Nephron progenitor cell (in vitro differentiated cells): ENCODE data around the gene OSBPL2.

Experiments used
- DNase-seq: peaks from one replicate; pipeline ENCODE4 v3.0.0; 2021
- H3K27ac Mint-ChIP-seq: 2 replicates; pipeline ENCODE4 v1.8.0; 2021; ENCODE audit warnings: mild to moderate bottlenecking, moderate library complexity, mixed read lengths
- H3K27me3 Mint-ChIP-seq: 2 replicates; pipeline ENCODE4 v1.8.0; 2021; ENCODE audit warnings: mild to moderate bottlenecking, low read depth, mixed read lengths; ENCODE audit not compliant: poor library complexity
- H3K36me3 Mint-ChIP-seq: 2 replicates; pipeline ENCODE4 v1.8.0; 2021; ENCODE audit warnings: low read depth, mixed read lengths
- H3K4me1 Mint-ChIP-seq: 2 replicates; pipeline ENCODE4 v1.8.0; 2021; ENCODE audit warnings: mixed read lengths
- H3K4me3 Mint-ChIP-seq: 2 replicates; pipeline ENCODE4 v1.8.0; 2021; ENCODE audit warnings: mild to moderate bottlenecking, moderate library complexity, mixed read lengths
- H3K9me3 Mint-ChIP-seq: 2 replicates; pipeline ENCODE4 v1.8.0; 2021; ENCODE audit warnings: mild to moderate bottlenecking, moderate library complexity, mixed read lengths
- CTCF ChIP-seq: fragments of 200-600 bp; sonication (generic); IDR thresholded peaks from 2 replicates; pipeline ENCODE4 v1.5.0; 2021; ENCODE audit warnings: antibody characterized with exemption

Gene OSBPL2

GRCh38 chr20:62203378-62204030 lies 34.8 kb upstream of the OSBPL2 start:
- Mint-ChIP-seq H3K27me3 (peaks cover 5% of the 10 kb centered on the region), H3K4me3 (no peak overlapping the region)

GRCh38 chr20:62205618-62206387 lies 32.5 kb upstream of the OSBPL2 start:
- TF ChIP-seq CTCF, result no peak
- DNase-seq, result no peak
- peaks cover 24% of the 10 kb centered on the region for H3K4me1 Mint-ChIP-seq

More at GRCh38 chr20:62203378-62204030, 34.8 kb upstream of the OSBPL2 start:
- H3K36me3 Mint-ChIP-seq, result peaks cover 42% of the 10 kb centered on the region
- H3K4me1 Mint-ChIP-seq, result peaks cover 16% of the 10 kb centered on the region
- no peak for DNase-seq
- TF ChIP-seq CTCF, result no peak
- no peaks in the 10 kb centered on the region for H3K9me3 Mint-ChIP-seq
- H3K27ac Mint-ChIP-seq, result peak overlapping the region; percentile 19

GRCh38 chr20:62206388-62206775 lies 31.9 kb upstream of the OSBPL2 start:
- TF ChIP-seq CTCF, result no peak
- Mint-ChIP-seq H3K4me3 (no peak overlapping the region), H3K27ac (no peak overlapping the region), H3K27me3 (peaks cover 18% of the 10 kb centered on the region), H3K4me1 (peaks cover 24% of the 10 kb centered on the region), H3K9me3 (no peaks in the 10 kb centered on the region), H3K36me3 (peaks cover 18% of the 10 kb centered on the region)
- DNase-seq, result no peak

More at GRCh38 chr20:62205618-62206387, 32.5 kb upstream of the OSBPL2 start:
- peaks cover 13% of the 10 kb centered on the region for H3K27me3 Mint-ChIP-seq
- no peaks in the 10 kb centered on the region for H3K9me3 Mint-ChIP-seq
- peaks cover 21% of the 10 kb centered on the region for H3K36me3 Mint-ChIP-seq
- no peak overlapping the region for H3K27ac Mint-ChIP-seq
- no peak overlapping the region for H3K4me3 Mint-ChIP-seq

GRCh38 chr20:62208061-62208794 lies 30.1 kb upstream of the OSBPL2 start:
- Mint-ChIP-seq H3K4me1 (peaks cover 20% of the 10 kb centered on the region), H3K36me3 (peaks cover 4% of the 10 kb centered on the region), H3K9me3 (no peaks in the 10 kb centered on the region)

More at GRCh38 chr20:62208061-62208794, 30.1 kb upstream of the OSBPL2 start:
- no peak for DNase-seq
- Mint-ChIP-seq H3K27ac (no peak overlapping the region), H3K4me3 (no peak overlapping the region), H3K27me3 (peaks cover 28% of the 10 kb centered on the region)
- no peak for TF ChIP-seq CTCF
